OCI-LY1 (cell line): ENCODE data around the gene TMEM139.

Experiments
- H2AFZ ChIP-seq: fragments of 200-600 bp; sonication (generic), shearing (Covaris generic); 2 replicates; pipeline ENCODE4 v1.6.0; 2014; ENCODE audit warnings: antibody characterized with exemption, mild to moderate bottlenecking, low read length
- H3F3A ChIP-seq: fragments of 200-600 bp; sonication (generic), shearing (Covaris generic); 2 replicates; pipeline ENCODE4 v1.6.0; 2014; ENCODE audit warnings: mild to moderate bottlenecking, antibody characterized with exemption, low read length, moderate library complexity; ENCODE audit not compliant: insufficient read depth
- H3K27ac ChIP-seq: fragments of 200-600 bp; sonication (generic); 2 replicates; pipeline ENCODE4 v1.5.1; 2014; ENCODE audit warnings: low read length, mixed run types, mild to moderate bottlenecking, low read depth; ENCODE audit not compliant: poor library complexity, severe bottlenecking
- H3K27me3 ChIP-seq: fragments of 200-600 bp; sonication (generic); 2 replicates; pipeline ENCODE4 v1.6.0; 2014; ENCODE audit warnings: antibody characterized with exemption, mild to moderate bottlenecking, low read length, moderate library complexity; ENCODE audit not compliant: insufficient read depth
- H3K36me3 ChIP-seq: fragments of 200-600 bp; sonication (generic); 2 replicates; pipeline ENCODE4 v1.6.1; 2014; ENCODE audit warnings: mild to moderate bottlenecking, antibody characterized with exemption, low read length, moderate library complexity, mixed read lengths; ENCODE audit not compliant: insufficient read depth
- H3K4me1 ChIP-seq: fragments of 200-600 bp; sonication (generic); 2 replicates; pipeline ENCODE4 v1.5.1; 2014; ENCODE audit warnings: mild to moderate bottlenecking, low read length, moderate library complexity; ENCODE audit not compliant: insufficient read depth, severe bottlenecking
- H3K4me2 ChIP-seq: fragments of 200-600 bp; sonication (generic), shearing (Covaris generic); 2 replicates; pipeline ENCODE4 v1.6.1; 2014; ENCODE audit warnings: low read length
- H3K4me3 ChIP-seq: fragments of 200-600 bp; sonication (generic); 2 replicates; pipeline ENCODE4 v1.5.1; 2014; ENCODE audit warnings: low read length, low read depth, mild to moderate bottlenecking, mixed read lengths; ENCODE audit not compliant: poor library complexity, severe bottlenecking
- H3K79me2 ChIP-seq: fragments of 200-600 bp; shearing (Covaris generic); 2 replicates; pipeline ENCODE4 v1.6.1; 2016; ENCODE audit warnings: mixed run types, low read length, mixed read lengths; ENCODE audit not compliant: insufficient read depth
- H3K9ac ChIP-seq: fragments of 200-600 bp; sonication (generic), shearing (Covaris generic); 2 replicates; pipeline ENCODE4 v1.6.1; 2014; ENCODE audit warnings: mild to moderate bottlenecking, low read length, mixed read lengths
- H3K9me2 ChIP-seq: fragments of 200-600 bp; sonication (generic), shearing (Covaris generic); 2 replicates; pipeline ENCODE4 v1.6.1; 2014; ENCODE audit warnings: low read depth, mild to moderate bottlenecking, low read length, mixed read lengths
- H3K9me3 ChIP-seq: fragments of 200-600 bp; shearing (Covaris generic); 2 replicates; pipeline ENCODE4 v1.6.1; 2014; ENCODE audit warnings: low read length, mixed read lengths
- H4K20me1 ChIP-seq: fragments of 200-600 bp; sonication (generic), shearing (Covaris generic); 2 replicates; pipeline ENCODE4 v1.6.0; 2016; ENCODE audit warnings: mild to moderate bottlenecking, low read length; ENCODE audit not compliant: insufficient read depth
- EZH2 ChIP-seq: fragments of 200-600 bp; sonication (generic), shearing (Covaris generic); IDR thresholded peaks from 2 replicates; pipeline ENCODE4 v1.8.0; 2017; ENCODE audit warnings: borderline replicate concordance, mixed run types, mild to moderate bottlenecking, antibody characterized with exemption, low read length, moderate library complexity, mixed read lengths
- TF ChIP-seq, protein P1 (sequence below): fragments of 200-600 bp; sonication (generic), shearing (Covaris generic); IDR thresholded peaks from 2 replicates; pipeline ENCODE4 v1.5.1; 2017; ENCODE audit warnings: mild to moderate bottlenecking, antibody characterized with exemption, low read length, moderate library complexity, mixed read lengths

Gene TMEM139

DNA sequence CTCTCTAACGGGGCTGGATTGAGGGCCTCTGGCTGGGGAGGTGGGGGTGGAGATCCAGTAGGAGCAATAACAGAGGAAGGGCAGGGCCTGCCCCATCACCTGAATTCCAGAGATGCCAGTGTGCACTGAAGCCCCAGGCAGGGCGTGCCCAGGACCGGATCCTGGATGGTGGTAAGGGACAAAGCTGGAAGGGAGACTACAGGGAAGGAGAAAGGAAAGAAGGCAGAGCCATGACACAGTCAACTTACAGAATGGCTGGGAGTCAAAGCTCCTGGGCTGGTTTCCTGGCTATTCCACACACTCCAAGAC, 666 bp downstream of the TMEM139 start:
- Histone ChIP-seq H3K4me3 (no peak overlapping the region), H3K27ac (no peak overlapping the region), H3K27me3 (no peaks in the 10 kb centered on the region), H3K79me2 (peaks cover 14% of the 10 kb centered on the region), H4K20me1 (no peaks in the 10 kb centered on the region), H3K4me1 (peaks cover 27% of the 10 kb centered on the region), H3F3A (no peaks in the 10 kb centered on the region), H3K9me2 (no peaks in the 10 kb centered on the region), H3K9me3 (no peaks in the 10 kb centered on the region), H2AFZ (no peak overlapping the region), H3K36me3 (peaks cover 7% of the 10 kb centered on the region; the same call in 1 of the 2 replicates), H3K9ac (no peak overlapping the region), H3K4me2 (no peak overlapping the region)
- TF ChIP-seq, protein P1, sequence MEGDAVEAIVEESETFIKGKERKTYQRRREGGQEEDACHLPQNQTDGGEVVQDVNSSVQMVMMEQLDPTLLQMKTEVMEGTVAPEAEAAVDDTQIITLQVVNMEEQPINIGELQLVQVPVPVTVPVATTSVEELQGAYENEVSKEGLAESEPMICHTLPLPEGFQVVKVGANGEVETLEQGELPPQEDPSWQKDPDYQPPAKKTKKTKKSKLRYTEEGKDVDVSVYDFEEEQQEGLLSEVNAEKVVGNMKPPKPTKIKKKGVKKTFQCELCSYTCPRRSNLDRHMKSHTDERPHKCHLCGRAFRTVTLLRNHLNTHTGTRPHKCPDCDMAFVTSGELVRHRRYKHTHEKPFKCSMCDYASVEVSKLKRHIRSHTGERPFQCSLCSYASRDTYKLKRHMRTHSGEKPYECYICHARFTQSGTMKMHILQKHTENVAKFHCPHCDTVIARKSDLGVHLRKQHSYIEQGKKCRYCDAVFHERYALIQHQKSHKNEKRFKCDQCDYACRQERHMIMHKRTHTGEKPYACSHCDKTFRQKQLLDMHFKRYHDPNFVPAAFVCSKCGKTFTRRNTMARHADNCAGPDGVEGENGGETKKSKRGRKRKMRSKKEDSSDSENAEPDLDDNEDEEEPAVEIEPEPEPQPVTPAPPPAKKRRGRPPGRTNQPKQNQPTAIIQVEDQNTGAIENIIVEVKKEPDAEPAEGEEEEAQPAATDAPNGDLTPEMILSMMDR = no peak
- TF ChIP-seq EZH2 = no peak

GRCh38 chr7:143285806-143286521, 1.2 kb downstream of the TMEM139 start:
- Histone ChIP-seq H3K4me3 (no peak overlapping the region), H3F3A (no peaks in the 10 kb centered on the region), H3K27me3 (no peaks in the 10 kb centered on the region), H3K4me1 (peaks cover 32% of the 10 kb centered on the region), H4K20me1 (no peaks in the 10 kb centered on the region), H3K36me3 (peaks cover 12% of the 10 kb centered on the region; the same call in 1 of the 2 replicates), H3K9me2 (no peaks in the 10 kb centered on the region), H3K79me2 (peaks cover 18% of the 10 kb centered on the region), H3K9me3 (no peaks in the 10 kb centered on the region), H3K27ac (no peak overlapping the region), H2AFZ (no peak overlapping the region), H3K4me2 (no peak overlapping the region), H3K9ac (no peak overlapping the region)
- TF ChIP-seq EZH2 = no peak
- TF ChIP-seq, protein P1 = no peak

DNA sequence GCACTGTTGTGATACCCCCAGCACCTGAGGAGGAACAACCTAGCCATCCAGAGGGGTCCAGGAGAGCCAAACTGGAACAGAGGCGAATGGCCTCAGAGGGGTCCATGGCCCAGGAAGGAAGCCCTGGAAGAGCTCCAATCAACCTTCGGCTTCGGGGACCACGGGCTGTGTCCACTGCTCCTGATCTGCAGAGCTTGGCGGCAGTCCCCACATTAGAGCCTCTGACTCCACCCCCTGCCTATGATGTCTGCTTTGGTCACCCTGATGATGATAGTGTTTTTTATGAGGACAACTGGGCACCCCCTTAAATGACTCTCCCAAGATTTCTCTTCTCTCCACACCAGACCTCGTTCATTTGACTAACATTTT, 1.7 kb downstream of the TMEM139 start:
- no peak for TF ChIP-seq EZH2
- TF ChIP-seq, protein P1 = no peak
- Histone ChIP-seq H4K20me1 (no peaks in the 10 kb centered on the region), H2AFZ (no peak overlapping the region), H3K4me3 (no peak overlapping the region), H3K36me3 (peaks cover 17% of the 10 kb centered on the region; the same call in 1 of the 2 replicates), H3K79me2 (peaks cover 21% of the 10 kb centered on the region), H3K27ac (no peak overlapping the region), H3K9ac (no peak overlapping the region), H3F3A (no peaks in the 10 kb centered on the region), H3K4me2 (no peak overlapping the region), H3K9me2 (no peaks in the 10 kb centered on the region), H3K9me3 (no peaks in the 10 kb centered on the region), H3K4me1 (peaks cover 34% of the 10 kb centered on the region), H3K27me3 (no peaks in the 10 kb centered on the region)
